Measurements from ENCODE around the gene PDLIM4. TPM values are rescaled to one million over a fixed set of nuclear protein-coding genes. Genes with fewer than 3 reads are reported as not detected.

The PDLIM4 gene
- total and polyA plus RNA-seq, 3 donors from 2014 or later: 11.8 to 20.5 (median 18.5) TPM

GRCh38 chr5:132258102-132259068 lies 889 bp downstream of the PDLIM4 start:
- Histone ChIP-seq H3K4me1 (peaks cover 31% of the 10 kb centered on the region), H3K4me3 (peak overlapping the region; percentile 22 to 57), H3K9me3 (no peaks in the 10 kb centered on the region), H3K36me3 (ENCODE audit: low read depth, missing control alignments) (no peaks in the 10 kb centered on the region), H3K27ac (peak overlapping the region; percentile 1 to 77), H3K27me3 (no peaks in the 10 kb centered on the region)
- 46 to 62% methylated on average over 6 to 19 of the region's 19 CpGs for whole genome bisulfite sequencing, 2 donors
- TF ChIP-seq, protein P1, sequence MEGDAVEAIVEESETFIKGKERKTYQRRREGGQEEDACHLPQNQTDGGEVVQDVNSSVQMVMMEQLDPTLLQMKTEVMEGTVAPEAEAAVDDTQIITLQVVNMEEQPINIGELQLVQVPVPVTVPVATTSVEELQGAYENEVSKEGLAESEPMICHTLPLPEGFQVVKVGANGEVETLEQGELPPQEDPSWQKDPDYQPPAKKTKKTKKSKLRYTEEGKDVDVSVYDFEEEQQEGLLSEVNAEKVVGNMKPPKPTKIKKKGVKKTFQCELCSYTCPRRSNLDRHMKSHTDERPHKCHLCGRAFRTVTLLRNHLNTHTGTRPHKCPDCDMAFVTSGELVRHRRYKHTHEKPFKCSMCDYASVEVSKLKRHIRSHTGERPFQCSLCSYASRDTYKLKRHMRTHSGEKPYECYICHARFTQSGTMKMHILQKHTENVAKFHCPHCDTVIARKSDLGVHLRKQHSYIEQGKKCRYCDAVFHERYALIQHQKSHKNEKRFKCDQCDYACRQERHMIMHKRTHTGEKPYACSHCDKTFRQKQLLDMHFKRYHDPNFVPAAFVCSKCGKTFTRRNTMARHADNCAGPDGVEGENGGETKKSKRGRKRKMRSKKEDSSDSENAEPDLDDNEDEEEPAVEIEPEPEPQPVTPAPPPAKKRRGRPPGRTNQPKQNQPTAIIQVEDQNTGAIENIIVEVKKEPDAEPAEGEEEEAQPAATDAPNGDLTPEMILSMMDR (IDR thresholded peaks at IDR 0.05): no peak
- no peak for TF ChIP-seq POLR2A (IDR thresholded peaks at IDR 0.05)
- intact Hi-C loops (cut with DNase I; ENCODE audit: low total_unique reads): no loop called here
- DNase-seq: no peak

DNA sequence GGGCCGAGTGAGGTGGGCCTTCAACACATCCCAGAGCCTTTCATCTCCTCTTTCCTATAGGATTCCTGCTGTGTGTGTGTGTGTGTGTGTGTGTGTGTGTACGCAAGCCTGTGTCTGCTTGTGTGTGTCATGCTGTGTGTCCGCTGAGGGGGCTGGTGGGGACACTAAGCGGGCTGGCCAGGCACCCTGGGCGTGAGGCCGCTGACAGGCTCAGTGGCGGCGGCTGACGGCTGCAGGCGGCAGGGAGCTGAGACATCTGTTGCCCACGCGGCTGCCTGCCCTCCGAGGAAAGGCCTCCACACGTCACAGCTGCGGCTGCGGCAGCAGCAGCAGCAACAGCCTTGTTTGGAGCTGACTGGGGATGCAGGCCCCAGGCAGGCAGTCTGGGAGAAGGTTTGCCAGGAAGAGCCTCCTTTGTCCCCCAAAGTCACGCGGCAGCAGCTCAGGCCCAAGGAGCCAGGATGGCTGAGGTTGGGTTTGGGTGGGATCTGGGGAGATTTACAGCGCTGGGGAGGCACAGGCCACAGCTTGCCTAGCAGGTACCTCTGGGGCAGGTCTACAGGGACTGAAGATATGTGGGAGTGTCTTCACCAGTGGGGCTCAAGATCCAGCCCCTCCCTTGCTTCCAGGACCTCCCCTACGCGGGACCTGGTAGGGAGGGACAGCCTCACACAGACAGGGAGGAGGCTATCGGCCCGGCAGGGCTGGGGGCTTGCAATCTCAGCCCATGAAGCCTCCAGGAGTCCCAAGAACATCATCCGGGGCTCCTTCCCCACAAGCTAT lies 1.8 kb downstream of the PDLIM4 start:
- intact Hi-C loops (cut with DNase I; ENCODE audit: low total_unique reads): no loop called here

DNA sequence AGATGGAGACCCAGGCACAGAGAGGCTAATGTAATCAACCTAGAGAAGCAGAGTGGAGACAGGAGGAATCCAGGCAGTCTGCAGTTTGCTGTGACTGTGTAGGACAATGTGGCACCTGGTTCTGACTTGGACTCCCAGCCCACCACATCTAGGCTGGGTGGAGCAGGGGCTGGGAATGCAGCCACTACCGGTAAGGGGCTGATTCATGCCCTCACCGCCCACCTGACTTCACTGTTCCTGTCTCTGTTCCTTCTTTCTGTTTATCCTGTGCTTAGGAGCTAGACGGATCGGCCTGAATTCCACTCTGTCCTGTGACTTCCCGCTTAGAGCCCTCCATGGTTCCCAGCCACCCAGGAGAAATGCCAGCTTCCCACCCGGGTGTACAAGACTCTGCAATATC lies 2.6 kb downstream of the PDLIM4 start:
- Histone ChIP-seq H3K9me3 (no peaks in the 10 kb centered on the region), H3K36me3 (ENCODE audit: low read depth, missing control alignments) (no peaks in the 10 kb centered on the region), H3K27ac (peak overlapping the region in 1 of 2 donors; percentile 77), H3K4me1 (peaks cover 29% of the 10 kb centered on the region), H3K4me3 (no peak overlapping the region), H3K27me3 (no peaks in the 10 kb centered on the region)
- WGBS, 2 donors: 67 to 68% methylated on average over 6 of the region's 6 CpGs
- intact Hi-C loops (cut with DNase I; ENCODE audit: low total_unique reads): no loop called here
- no peak for TF ChIP-seq POLR2A (IDR thresholded peaks at IDR 0.05)
- TF ChIP-seq, protein P1 (IDR thresholded peaks at IDR 0.05): no peak
- DNase-seq: no peak

More for the DNA sequence above, 1.8 kb downstream of the PDLIM4 start:
- H3K36me3 ChIP-seq (ENCODE audit: low read depth, missing control alignments): no peaks in the 10 kb centered on the region
- no peaks in the 10 kb centered on the region for H3K9me3 ChIP-seq
- H3K4me1 ChIP-seq: peaks cover 31% of the 10 kb centered on the region
- DNase-seq: peak; percentile 64
- WGBS, 2 donors: 39 to 55% methylated on average over 5 to 24 of the region's 24 CpGs
- no peak overlapping the region for H3K4me3 ChIP-seq
- H3K27ac ChIP-seq: peak overlapping the region; percentile 1 to 77
- TF ChIP-seq POLR2A (IDR thresholded peaks at IDR 0.05): no peak
- H3K27me3 ChIP-seq: no peaks in the 10 kb centered on the region

DNA sequence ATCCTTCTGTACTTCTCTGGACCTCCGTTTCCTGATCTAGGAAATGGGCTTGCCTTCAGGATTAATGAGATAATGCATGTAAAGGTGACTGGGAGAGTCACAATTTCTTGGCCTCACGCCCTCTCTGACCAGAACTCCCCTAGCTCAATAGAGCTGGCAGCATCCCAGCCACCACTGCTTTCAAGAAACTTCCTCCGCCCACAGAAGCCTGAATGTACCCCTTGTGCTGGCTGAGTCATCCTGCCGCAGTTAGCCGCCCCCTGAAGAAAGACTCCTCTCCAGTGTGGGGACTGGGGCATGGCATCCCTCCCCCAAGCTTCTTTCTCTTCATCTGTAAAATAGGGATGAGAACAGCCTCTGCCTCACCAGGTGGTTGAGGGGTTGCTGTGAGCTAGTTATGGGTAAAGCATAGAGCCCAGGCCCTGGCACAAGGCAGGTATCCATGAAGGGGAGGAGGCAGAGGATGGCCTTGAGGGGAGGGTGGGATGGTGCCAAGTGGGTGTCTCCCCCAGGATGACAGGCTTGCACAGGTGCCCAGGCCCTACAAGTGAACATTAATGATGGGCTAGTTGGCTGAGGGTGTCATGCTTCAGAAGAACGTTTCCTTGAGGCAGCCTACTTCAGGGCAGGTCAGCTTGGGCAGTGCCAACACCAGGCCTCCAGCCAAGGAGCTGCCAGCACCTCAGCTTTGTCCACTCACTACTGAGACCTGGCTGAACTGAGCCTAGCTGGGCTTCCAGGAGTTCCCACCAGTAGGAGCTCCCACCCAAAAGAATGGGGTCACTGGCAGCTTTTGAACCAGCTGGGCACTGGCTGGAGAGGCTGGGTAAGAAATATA lies 3.4 kb downstream of the PDLIM4 start:
- H3K27ac ChIP-seq: peak overlapping the region in 1 of 2 donors; percentile 77
- H3K27me3 ChIP-seq: no peaks in the 10 kb centered on the region
- no peaks in the 10 kb centered on the region for H3K9me3 ChIP-seq
- no peak overlapping the region for H3K4me3 ChIP-seq
- H3K4me1 ChIP-seq: peaks cover 29% of the 10 kb centered on the region
- no peak for TF ChIP-seq POLR2A (IDR thresholded peaks at IDR 0.05)
- TF ChIP-seq, protein P1 (IDR thresholded peaks at IDR 0.05): no peak
- 49 to 55% methylated on average over 6 of the region's 6 CpGs for WGBS, 2 donors
- no peaks in the 10 kb centered on the region for H3K36me3 ChIP-seq (ENCODE audit: low read depth, missing control alignments)
- peak; percentile 68 for DNase-seq
- intact Hi-C loops (cut with DNase I; ENCODE audit: low total_unique reads): no loop called here

Measured in testis (tissue), 3 donors.